Pons (tissue), 1 donor: ENCODE results near the gene GANC.
"Not testable (repeated sequence)": the region's sequence is repeated elsewhere in the genome, so short reads cannot be mapped to it uniquely, and the experiment has no call there.

Source experiments
- DNase-seq: peaks from one replicate; pipeline ENCODE4 v3.0.0-alpha.2; 2016; ENCODE audit warnings: low spot score

GANC gene, protein sequence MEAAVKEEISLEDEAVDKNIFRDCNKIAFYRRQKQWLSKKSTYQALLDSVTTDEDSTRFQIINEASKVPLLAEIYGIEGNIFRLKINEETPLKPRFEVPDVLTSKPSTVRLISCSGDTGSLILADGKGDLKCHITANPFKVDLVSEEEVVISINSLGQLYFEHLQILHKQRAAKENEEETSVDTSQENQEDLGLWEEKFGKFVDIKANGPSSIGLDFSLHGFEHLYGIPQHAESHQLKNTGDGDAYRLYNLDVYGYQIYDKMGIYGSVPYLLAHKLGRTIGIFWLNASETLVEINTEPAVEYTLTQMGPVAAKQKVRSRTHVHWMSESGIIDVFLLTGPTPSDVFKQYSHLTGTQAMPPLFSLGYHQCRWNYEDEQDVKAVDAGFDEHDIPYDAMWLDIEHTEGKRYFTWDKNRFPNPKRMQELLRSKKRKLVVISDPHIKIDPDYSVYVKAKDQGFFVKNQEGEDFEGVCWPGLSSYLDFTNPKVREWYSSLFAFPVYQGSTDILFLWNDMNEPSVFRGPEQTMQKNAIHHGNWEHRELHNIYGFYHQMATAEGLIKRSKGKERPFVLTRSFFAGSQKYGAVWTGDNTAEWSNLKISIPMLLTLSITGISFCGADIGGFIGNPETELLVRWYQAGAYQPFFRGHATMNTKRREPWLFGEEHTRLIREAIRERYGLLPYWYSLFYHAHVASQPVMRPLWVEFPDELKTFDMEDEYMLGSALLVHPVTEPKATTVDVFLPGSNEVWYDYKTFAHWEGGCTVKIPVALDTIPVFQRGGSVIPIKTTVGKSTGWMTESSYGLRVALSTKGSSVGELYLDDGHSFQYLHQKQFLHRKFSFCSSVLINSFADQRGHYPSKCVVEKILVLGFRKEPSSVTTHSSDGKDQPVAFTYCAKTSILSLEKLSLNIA (N-terminal part only)

DNA sequence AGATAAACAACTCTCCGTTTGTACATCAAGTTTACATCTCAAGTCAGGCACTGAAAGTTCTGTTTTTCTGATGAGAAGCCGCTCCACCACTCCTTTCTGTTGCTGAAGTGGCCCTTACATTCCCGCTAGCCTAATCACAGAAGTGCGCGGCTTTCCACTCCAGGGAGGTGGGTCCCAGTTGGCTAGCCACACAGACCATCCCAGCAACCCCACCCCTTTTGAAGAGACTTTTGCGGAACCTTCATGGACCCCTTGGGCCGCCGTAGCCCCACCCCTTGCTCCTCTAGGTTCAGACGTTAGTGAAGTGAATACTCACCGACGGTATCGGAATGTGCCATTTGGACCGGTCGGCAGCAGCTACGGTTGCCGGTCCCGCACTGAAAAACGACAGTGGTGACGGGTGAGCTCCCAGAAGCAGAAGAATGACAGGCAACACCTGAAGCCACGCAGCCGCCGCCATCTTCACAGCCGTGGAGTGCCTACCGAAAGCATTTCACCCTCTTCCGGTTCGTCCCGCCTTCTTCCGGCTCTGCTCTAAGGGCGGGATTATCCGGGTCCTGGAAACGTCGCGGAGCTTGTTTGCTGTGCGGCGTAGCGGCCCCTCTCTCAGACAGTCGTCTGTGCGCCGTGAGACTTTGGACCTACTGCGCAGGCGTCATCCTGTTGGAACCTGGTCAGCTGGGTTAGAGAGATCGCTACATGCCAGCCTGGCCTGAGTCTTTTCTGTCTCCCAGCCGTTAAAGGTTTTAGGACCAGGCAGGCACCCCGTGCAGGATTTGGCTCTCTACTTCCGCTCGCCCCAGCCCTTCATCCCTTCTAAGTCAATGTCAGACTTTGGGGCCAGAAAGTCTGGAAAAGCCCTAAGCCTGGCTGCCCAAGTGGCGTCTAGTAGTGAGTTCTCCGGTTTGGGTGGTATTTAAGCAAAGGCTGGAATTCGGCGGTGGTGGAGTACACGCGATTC is at the start of gene GANC, which contains the start of gene TMEM87A:
GANC (plus strand) TSS at position 263 of the 961 bp plus-strand sequence. CDS start 1,281 bp downstream, outside the sequence.
TMEM87A (minus strand) TSS at position 495 of the 961 bp plus-strand sequence; CDS start at position 460, 35 bp downstream.
- peak; percentile 99 for DNase-seq

DNA sequence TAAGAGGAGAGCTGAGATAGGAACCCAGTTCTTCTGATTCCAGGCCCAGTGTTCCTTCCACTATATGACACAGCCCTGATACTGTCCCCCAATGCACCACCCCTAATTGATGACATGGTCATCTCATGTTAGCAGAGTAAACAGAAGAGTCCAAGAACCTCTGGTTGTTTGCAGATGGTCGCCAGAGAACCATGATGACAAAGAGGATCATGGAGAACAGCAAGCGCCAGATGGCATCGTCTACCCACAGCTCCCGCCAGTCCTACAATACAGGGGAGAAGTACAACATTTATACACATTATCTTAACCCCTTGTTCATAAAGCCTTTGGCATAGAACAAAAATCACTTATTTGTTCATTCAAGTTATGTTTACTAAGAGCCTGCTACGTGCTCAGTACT is 46.4 kb upstream of the GANC start:
- DNase-seq: peak; percentile 74

DNA sequence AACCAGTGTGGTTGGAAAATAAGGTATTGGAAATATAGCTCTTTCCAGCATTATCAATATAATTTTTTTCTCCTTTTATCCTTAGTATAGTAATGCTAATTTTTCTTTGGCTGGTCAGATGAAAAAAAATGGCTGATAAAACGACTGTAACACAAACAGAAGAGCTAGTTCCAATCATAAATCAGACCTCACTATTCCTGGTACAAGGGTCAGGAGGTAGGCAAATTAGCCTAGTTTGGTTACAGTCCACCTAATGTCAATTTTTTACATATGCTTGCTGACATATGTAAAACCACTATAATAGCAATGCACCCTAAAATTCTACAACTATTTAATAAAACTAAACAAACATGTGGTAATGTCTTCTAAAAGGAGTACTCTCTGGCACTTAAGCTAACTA is 45.0 kb upstream of the GANC start:
- DNase-seq: no peak

DNA sequence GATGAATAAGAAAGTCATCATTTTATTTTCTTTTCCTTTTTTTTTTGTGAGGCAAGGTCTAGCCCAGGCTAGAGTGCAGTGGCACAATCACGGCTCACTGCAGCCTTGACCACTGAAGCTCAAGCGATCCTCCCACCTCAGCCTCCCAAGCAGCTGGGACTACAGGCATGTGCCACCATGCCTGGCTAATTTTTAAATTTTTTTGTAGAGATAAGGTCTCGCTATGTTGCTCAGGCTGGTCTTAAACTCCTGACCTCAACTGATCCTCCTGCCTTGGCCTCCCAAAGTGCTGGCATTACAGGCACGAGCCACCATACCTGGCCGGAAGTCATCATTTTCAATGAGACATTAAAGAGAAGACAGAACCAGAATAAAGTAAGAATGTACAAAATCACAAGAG is 44.0 kb upstream of the GANC start:
- DNase-seq: not testable (repeated sequence)

DNA sequence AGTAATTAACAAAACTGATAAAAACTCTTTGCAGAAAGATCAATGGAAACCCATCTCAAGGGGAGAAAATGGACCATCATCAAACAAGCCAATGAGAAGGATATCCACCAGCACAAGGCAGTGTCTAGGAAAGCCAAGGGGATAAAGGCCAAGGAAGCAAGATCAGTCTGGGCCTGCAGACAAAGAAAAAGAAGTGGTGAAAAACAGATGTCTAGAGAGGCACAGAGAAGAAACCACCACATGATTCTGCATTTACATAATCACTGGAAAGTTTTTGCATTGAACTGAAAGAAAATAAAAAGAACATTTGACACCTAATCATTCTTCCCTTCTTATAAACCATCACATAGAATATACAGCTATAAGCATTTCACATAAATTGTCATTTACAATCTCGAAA is 41.9 kb upstream of the GANC start:
- no peak for DNase-seq

DNA sequence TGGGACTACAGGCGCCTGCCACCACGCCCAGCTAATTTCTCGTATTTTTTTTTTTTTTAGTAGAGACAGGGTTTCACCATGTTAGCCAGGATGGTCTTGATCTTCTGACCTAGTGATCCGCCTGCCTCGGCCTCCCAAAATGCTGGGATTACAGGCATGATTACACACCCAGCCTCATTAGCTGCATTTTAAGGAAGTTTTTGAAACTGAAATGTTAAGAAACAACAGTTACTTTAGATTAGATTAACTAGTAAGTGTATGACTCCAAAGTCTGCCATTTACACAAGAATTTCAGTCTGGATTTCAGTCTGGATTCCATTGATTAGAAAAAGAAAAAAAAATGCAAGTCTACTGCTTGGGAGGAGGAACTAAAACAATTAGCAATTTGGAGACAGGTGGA is 40.4 kb upstream of the GANC start:
- no peak for DNase-seq

DNA sequence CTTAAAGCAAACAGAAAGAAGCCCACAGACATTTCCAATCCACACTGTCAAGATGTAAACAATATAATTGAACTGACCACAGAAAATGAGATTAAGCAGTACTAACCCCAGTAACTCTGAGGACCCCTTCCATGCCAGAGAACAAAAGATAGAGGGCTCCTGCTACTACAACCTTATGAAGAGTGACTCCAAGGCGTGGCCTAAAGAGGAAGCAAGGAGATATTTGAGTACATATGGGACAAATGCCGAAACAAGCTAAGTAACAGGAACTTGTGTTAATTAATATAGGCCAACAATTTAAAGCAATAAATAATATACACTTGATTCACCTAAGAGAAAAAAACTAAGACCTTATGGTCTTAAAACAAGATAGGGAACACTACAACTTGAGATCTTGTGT is 39.9 kb upstream of the GANC start:
- DNase-seq: no peak

DNA sequence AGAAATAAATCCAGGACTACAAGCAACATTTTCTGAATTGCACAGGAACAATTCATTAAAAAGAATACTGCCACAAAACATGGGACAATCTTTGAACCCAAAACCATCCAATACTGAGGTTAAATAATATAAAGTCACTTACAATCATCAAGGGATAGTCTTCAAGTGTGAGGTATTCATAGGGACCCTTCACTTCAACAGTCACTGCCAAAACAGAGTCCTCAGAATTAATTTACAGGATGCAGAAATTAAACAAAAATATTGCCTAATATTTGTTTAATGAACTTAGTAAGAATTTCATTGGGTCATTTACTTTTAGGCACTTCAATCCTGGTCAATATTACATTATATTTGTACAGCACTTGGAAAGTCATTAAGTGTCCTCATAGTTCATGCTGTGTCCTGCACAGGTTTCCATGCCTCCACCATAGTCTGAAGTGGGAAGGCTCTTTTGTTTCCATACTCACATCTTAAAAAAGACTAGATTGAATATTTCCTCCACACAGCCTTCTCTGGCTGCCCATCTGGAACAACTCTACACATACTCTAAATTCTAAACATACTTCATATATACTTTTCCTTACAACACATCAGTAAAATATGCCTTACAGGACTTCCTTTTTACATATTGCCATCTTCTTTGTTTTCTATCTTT is 33.3 kb upstream of the GANC start:
- no peak for DNase-seq

DNA sequence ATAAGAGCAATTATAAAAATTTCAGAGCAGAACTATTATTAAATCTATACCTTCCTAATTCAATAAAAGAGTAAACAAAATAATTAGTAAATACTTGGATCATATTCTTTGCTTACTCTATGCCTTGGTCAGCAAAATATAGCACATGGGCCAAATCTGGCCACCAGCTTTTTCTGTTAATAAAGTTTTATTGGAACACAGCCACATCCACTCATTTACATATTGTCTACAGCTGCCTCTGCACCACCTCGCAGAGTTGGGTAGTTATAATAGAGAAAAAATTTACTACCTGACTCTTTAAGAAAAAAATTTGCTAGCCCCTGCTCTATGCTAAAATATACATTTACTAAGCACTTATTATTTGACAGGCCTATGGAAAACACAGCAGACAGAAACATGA is 32.2 kb upstream of the GANC start:
- DNase-seq: no peak

DNA sequence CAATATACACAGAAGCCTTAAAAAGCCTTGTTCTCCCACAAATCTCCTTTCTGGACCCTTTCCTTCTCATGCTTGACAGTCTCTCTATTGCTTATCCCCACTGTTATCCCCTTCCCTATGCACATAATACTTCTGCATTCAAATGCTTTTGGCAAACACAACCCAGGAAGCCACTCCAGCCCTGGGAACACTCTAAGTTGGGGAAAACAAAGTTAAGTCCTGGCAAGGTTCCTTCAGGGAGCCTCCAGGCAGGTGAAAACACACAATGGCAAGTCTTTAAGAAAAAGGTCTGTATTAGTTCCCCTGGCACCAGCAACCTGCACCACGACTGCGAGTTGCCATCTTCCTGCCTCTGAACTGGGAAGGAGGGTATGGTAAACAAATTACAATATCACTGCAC is 19.7 kb upstream of the GANC start:
- no peak for DNase-seq

DNA sequence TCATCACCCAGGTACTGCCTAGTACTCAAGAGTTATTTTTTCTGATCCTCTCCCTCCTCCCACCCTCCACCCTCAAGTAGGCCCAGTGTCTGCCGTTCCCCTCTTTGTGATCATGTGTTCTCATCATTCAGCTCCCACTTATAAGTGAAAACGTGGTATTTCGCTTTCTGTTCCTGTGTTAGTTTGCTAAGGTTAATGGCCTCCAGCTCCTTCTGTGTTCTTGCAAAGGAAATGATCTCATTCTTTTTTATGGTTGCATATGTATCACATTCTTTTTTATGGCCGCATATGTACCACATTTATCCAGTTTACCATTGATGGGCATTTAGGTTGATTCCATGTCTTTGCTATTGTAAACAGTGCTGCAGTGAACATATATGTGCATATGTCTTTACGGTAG is 8.2 kb upstream of the GANC start:
- DNase-seq: no peak

DNA sequence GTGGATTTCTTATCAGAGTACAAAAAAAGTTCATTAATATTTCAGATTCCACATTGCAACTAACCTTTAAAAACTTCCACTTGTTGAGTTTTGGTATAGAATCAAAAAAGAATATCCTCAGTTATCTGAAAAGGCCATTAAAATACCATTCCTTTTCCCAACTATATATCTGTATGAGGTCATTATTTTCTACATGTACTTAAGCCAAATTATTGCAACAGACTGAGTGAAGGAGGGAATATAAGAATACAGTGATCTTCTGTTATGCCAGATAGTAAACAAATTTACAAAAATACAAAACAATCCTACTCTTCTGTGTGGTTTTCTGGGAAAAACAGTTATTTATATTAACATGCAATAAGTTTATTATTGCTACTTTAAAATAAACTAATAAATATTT is 5.7 kb upstream of the GANC start:
- no peak for DNase-seq

DNA sequence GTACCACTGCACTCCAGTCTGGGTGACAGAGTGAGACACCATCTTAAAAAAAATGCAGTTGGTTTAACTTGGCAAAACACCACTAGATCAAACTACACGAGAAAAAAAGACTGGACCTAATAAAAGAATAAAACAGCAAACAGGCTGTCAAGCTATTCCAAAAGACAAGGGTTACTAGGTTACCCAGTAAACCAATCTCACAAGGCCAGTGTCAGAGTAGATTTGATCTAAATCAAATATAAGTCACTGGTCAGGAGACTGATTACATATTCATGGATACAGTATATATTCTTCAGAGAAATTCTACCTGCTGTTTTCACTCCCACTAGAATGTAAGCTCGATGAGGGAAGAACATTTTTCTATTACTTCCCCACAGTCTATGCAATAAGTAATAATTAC is 2.5 kb upstream of the GANC start:
- peak; percentile 5 for DNase-seq

DNA sequence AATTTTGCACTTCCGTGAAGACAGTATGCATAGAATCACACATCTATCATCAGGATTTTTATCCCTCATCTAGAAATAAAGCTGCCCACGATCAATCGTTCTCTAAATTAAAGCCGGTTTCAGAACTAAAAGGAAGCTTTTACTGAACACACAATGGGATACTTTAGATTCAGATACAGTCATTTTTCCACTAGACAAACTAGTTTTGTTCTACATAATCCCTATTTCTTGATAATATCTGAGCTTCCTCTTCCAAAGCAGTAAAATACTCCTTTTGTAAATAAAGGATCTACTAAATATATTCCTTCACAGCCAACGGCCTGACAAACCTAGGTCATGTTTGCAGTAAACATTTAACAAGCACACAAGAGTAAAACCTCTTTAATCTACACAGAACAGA is 2.0 kb upstream of the GANC start:
- peak; percentile 30 for DNase-seq

DNA sequence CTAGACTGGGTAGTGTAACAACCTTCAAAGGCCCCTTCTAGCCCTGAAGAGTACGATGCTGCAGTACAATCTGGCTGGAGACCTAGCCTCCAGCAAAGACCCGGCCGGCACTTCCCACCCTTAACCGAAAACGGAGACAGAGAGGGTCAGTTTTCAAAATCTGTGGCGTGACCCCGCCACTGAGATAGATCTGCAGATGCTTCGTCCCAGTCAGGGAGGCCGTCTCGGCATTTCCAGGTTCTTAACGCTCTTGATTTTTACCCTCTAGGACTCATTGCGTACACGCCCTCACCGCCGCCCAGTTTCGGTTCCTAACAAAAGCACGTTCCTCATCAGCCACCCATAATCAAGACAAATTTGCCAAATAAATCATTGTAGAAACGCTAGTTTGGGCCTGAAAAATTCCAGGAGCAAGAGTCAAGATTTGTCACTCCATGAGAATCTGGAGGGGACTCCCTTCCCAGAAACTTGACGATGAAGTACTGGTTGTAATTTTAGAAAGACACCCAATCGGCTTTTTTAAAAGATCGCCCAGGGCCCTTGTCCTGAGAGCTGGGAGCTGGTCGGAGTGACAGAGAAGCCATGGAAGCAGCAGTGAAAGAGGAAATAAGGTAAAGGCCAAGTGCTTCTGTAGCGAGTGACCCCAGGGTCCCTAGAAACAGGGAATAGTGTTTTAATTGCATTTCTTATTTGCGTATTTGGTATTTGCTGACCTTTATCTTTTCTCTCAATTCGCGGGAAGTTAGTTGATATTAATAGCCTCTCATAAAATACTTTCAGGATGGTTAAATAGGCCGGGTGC is 1.1 kb downstream of the GANC start:
- DNase-seq: peak; percentile 64

DNA sequence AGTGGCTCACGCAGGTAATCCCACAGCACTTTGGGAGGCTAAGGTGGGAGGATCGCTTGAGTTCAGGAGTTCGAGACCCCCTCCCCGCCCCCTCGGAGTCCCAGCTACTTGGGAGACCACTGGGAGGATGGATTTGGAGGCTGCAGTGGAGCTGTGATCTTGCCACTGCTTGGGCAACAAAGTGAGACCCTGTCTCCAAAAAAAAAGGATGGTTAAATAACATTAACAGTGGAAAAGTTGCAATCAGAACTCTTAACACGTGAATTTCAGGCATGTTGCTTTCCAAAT is 1.6 kb downstream of the GANC start:
- no peak for DNase-seq

DNA sequence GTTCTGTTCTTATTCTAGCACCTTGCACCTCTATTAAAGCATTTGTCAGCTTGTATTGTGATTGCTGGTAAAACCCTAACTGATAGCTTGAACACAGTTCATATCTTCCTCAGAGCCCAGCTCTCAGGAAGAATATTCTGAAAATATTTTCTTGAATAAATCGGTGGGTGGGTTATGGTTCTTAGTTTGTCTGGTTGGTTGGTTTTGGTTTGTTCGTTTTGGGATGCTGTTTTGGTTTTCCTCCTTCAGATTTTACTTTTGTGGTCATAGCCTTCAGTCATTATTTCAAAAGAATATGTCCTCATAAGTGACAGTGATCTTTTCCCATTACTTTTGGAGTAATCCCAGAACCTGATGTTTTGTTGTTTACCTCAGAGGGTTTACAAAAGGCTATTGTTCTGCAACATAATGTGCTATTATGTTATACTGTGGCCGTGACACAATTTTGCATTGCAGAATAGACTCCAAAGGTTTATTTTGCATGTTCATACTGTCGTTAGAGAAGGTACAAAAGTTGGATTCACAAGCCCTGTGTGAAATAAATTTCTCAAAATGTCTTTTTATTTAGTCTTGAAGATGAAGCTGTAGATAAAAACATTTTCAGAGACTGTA is 2.9 kb downstream of the GANC start:
- peak; percentile 94 for DNase-seq

DNA sequence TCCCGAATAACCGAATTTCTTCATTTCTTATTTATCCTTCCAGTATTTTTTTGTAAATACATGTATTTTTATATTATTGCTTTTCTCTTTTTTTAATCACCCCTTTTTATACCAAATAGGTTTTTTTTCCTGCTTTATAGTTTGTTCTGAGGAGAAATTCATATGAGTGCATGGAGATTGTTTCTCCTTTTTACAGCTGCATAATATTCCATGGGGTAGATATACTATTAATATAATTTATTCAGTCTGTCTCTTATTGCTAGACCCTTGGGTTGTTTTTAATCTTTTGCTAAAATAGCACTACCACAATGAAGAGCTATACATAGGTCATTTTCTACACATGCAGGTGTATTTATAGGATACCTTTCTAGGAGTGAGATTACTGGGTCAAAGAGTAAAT is 3.8 kb downstream of the GANC start:
- DNase-seq: no peak

DNA sequence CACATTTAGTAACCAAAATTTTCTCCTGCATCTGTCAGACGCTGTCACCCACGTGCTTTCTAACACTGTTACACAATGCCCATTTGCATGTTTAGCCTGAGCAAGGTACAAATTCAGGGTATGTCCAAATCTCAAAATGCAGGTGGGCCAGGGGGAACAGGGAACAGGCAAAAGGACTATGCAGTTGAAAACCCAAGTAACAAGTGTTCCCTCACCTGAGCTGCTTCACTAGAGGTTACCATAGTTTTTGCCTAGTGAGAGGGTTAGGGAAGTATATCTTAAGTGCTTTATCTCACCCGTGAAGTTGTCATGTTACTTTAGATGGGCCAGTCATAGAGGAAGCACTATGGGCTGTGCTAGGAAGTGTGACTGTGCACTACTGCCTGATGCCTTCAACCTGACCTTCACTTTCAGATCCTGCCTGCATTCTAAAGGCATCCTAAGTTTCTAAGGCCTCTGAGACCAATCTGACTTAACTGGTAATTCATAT is 6.3 kb downstream of the GANC start:
- DNase-seq: no peak

DNA sequence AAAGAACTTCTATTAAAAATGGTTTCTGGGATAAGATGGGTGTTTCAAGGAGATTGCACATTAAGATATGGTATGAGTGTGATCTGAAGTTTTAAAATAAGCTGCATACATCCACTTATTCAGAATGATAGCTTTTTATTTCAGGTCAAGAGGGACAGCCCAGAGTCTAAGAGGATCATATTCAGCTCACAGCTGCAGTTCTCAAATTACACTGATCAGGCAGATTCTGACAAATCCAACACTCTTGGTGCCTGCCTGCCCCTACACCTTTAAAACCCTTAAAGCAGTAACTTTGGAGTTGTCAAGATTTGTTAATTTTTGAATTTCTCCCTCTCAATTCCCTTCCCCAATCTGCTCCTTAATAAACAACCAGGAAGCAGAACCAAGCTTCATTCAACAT is 9.3 kb downstream of the GANC start:
- no peak for DNase-seq
